T-helper 22 cell (primary cell): ENCODE results near the gene MCTS1.
"Not testable (repeated sequence)": the region's sequence is repeated elsewhere in the genome, so short reads cannot be mapped to it uniquely, and the experiment has no call there.

Source experiments
- DNase-seq: peaks from one replicate; pipeline ENCODE4 v3.0.0-alpha.2; 2020; ENCODE audit warnings: low read depth

The MCTS1 gene

DNA sequence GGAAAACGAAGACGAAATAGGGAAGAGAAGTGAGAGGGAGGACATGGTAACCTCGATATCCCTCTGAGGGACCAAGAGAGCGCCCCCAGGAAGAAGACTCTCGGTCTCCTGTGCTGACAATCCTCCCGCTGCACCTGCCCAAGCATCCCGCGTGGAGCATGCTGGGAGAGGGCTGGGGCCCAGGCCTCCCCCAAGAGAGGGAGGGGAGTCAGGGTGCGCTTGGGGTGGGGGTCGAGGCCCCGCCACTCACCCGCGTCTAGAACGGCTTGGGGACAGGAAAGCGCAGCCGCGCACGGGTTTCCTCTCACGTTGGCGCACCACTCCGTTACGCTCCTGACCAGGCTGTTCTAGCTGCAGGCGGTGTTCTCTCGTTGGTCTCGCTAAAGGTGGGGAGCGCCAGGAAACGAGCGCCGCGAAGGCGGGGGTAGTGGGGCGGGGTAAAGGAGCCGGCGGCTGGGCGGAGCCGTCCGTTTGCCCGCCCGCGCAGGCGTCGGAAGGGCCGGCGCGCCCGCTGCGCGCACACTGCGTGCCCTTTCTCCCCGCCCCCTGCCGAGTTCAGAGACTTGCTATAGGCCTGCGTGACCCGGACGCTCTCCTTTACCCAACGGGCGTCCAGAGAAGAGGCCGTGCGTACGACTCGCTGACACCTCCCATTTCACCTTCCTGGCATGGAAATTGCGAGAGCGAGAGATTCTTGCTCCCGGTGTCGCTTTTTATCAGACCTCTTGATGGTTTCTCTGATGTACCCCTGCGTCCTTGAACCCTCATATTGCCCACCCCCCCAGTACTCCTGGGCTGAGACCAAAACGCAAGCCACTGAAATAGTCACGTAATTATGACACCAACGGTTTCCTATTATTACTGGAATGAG lies 26.0 kb downstream of the MCTS1 start, which contains the start of gene C1GALT1C1:
Gene C1GALT1C1 (minus strand): TSS at position 388 of the 871 bp plus-strand sequence. CDS start 2,888 bp downstream, outside the sequence.
- peak; percentile 84 for DNase-seq

DNA sequence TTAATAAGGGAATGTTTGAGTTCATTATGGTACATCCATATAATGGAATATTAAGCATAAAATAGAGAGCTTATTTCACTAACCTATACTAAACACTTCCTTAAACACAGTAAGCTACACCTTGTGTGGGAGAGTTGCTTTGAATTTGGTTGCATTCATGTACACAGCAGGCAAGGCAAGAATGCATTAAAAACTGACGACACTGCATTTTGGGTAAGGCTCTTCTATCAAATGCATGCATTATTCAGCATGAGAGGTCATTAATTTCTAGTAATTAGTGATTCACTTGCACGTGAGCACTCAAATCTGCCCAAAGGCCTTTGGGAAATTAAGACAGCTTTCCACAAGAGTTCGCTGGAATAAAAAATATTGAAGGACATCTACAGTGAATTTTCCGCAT lies 34.7 kb downstream of the MCTS1 start:
- DNase-seq = no peak

DNA sequence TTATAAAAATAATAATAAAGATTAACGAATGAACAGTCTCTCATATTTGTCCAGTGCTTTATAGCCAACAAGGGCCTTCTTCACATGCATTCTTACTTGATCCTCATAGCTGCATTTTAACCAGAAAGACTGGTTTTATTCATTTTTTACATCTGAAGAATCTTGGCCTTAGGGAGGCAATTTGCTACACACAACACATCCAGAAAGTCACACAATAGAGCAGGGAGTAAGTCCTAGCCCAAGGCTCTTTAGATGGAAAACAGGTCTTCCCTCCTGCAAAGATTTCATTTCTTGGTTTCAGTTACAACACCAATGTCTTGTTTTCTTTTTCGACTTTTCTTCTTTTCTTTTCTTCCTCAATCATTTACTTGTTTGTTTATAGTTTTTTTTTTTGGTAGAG lies 39.0 kb downstream of the MCTS1 start:
- no peak for DNase-seq

DNA sequence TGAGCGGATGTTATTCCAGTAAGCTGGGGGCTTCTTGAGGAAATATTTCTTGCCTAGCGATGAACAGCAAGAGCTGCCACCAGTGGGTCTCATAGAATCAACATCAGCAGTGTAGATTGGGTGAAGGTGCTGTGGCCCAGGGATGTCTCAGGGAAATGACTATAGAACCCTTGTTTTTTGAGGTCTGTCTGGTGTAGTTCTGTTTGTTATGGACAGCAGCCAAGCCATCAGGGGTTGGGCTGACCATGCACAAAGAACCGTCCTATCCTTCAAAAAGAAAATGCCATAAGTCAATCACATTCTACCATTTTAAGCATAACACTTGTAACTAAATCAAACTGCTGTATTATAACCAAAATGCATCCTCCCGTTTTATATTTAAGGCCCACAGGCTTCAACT lies 43.2 kb downstream of the MCTS1 start:
- no peak for DNase-seq

DNA sequence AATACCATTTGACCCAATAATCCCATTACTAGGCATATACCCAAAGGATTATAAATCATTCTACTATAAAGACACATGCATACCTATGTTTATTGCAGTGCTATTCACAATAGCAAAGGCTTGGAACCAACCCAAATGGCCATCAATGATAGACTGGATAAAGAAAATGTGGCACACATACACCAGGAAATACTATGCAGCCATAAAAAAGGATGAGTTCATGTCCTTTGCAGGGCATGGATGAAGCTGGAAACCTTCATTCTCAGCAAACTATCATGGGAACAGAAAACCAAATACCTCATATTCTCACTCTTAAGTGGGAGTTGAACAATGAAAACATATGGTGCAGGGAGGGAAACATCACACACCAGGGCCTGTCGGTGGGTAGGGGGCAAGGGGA lies 48.4 kb downstream of the MCTS1 start:
- DNase-seq = not testable (repeated sequence)

DNA sequence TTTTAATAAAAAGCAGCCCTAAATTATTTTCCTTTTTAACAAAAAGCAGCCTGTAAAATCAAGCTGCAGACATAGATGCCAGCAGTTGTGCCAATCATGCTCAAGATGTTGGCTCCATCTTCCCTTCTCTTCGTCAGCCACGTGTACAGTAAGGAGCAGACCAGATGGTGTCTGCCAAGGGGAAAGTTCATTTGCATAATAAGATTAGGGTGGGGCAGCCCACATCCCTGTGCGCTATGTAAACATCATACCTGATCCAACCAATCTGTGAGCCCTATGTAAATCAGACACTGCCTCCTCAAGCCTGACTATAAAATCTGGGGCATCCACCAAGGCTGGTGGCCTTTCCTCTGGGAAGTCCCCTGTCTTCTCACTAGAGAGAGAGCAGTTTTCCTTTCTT lies 49.1 kb downstream of the MCTS1 start:
- no peak for DNase-seq

DNA sequence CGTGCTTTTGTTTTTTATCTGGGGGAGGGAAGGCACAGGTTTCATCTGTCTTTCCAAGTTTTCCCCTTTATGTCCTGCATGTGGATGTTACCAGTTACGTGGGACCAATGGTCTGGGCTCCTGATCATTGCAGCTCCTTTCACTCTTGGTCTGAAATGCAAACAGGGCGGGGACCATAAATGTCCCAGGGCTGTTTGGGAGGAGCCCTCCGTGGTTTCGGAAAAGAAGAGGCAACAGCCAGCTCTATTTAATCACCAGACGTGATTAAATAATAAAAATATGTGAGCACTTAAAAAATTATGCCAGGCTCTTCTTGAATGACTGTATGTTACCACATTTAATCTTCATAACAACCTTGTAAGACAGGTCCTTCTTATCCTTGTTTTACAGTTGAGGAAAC lies 56.7 kb downstream of the MCTS1 start:
- DNase-seq = no peak
